Ovary (tissue), 9 donors: ENCODE measurements around the gene ZNF76. TPM values are rescaled to one million over a fixed set of nuclear protein-coding genes. Genes with fewer than 3 reads are reported as not detected.

Source experiments
- polyA plus RNA-seq, 2 donors: library from polyadenylated mRNA; stranded (reverse); fragments of 200-250 nt in 1 of 2; fragments of 350-450 nt in 1 of 2; fragmentation: Illumina TruSeq in 1 of 2; extraction: RNeasy Lipid Tissue Mini Kit (QIAGEN cat#74804) in 1 of 2; gene quantifications; one replicate each; pipeline ENCODE4 v1.2.3, GENCODE V29; 2013 to 2014
- total RNA-seq, 7 donors: library from RNA; depleted of rRNA in 2 of 7; stranded (reverse); fragments of >200 nt in 2 of 7; fragmentation: NEBNext Ultra II Directional in 3 of 7; extraction: Animal tissue kit (Norgen Biotek cat#: 25700) in 3 of 7; gene quantifications; one replicate each; pipeline versions ENCODE4 v1.1.0 to v1.2.4, GENCODE V29; 2016 to 2023
- donor health status: DM: no; HTN: no; CAD: no; lungs with moderate emphysema.
- donor health status: DM: no; HTN: no; CAD: no.
- donor health status: Bipolar disorder and iron deficiency.
- donor health status: DM: yes; HTN: yes; CAD: no.
- donor health status: DM: no; HTN: no; CAD: no.
- donor health status: DM: yes; HTN: yes; CAD: no.

The ZNF76 gene
- total and polyA plus RNA-seq, 9 donors, result 17.0 to 55.0 (median 42.8) TPM

Other genes with a start within 250 kb of the ZNF76 start
- gene TCP11, start 118.4 kb upstream of the ZNF76 start, total RNA-seq, result under 1 TPM in 6 of 7 donors, not detected in 1; 0.18 to 0.61 (median 0.48) TPM
- under 1 TPM; 0.35 to 0.50 TPM for gene TCP11, start 118.4 kb upstream of the ZNF76 start, polyA plus RNA-seq
- under 1 TPM in 6 of 7 donors, not detected in 1; 0.11 to 0.46 (median 0.18) TPM for gene SCUBE3, start 45.8 kb upstream of the ZNF76 start, total RNA-seq
- 1 to 10 TPM in 1 of 2 donors, under 1 TPM in 1; 0.08 to 3.1 TPM for gene SCUBE3, start 45.8 kb upstream of the ZNF76 start, polyA plus RNA-seq
- 1 to 10 TPM; 2.3 to 6.6 (median 3.1) TPM for gene DEF6, start 38.1 kb downstream of the ZNF76 start, total RNA-seq
- gene DEF6, start 38.1 kb downstream of the ZNF76 start, polyA plus RNA-seq, result 1 to 10 TPM; 1.5 to 2.7 TPM
- 10 to 100 TPM in 6 of 7 donors, 1 to 10 TPM in 1; 7.9 to 55.9 (median 25.9) TPM for gene PPARD, start 82.8 kb downstream of the ZNF76 start, total RNA-seq
- 10 to 100 TPM in 1 of 2 donors, 1 to 10 TPM in 1; 8.2 to 22.3 TPM for gene PPARD, start 82.8 kb downstream of the ZNF76 start, polyA plus RNA-seq
- 10 to 100 TPM in 2 of 7 donors, 1 to 10 TPM in 5; 5.3 to 12.2 (median 9.3) TPM for gene FANCE, start 192.6 kb downstream of the ZNF76 start, total RNA-seq
- 1 to 10 TPM; 5.3 to 7.4 TPM for gene FANCE, start 192.6 kb downstream of the ZNF76 start, polyA plus RNA-seq
- gene RPL10A, start 208.7 kb downstream of the ZNF76 start, total RNA-seq, result 1,000 to 10,000 TPM; 2,596 to 4,158 (median 3,059) TPM
- 1,000 to 10,000 TPM; 3,198 to 5,052 TPM for gene RPL10A, start 208.7 kb downstream of the ZNF76 start, polyA plus RNA-seq
- 10 to 100 TPM; 15.7 to 63.1 (median 35.6) TPM for gene TEAD3, start 237.3 kb downstream of the ZNF76 start, total RNA-seq
- 10 to 100 TPM; 21.6 to 27.1 TPM for gene TEAD3, start 237.3 kb downstream of the ZNF76 start, polyA plus RNA-seq